PFSK-1 (cell line): ENCODE results near the gene ZMAT5.
A peak's percentile ranks its signal among the peaks of the same experiment; 100 is the strongest.

ENCODE experiments used
- FOXP2 ChIP-seq: optimal IDR thresholded peaks from 2 replicates; pipeline ENCODE3; 2011; ENCODE audit warnings: borderline replicate concordance, control low read depth, inconsistent platforms; ENCODE audit not compliant: insufficient read depth; ENCODE audit errors: extremely low read length, extremely low read depth
- POLR2AphosphoS5 ChIP-seq: IDR thresholded peaks from 2 replicates; pipeline ENCODE4 v1.6.1; 2012; ENCODE audit warnings: low read depth, mild to moderate bottlenecking, control low read depth, low read length, moderate library complexity
- SIN3A ChIP-seq: IDR thresholded peaks from 2 replicates; pipeline ENCODE4 v1.6.1; 2012; ENCODE audit warnings: mild to moderate bottlenecking, low read length, moderate library complexity, borderline replicate concordance; ENCODE audit not compliant: insufficient read depth
- TAF1 ChIP-seq: IDR thresholded peaks from 2 replicates; pipeline ENCODE4 v1.6.1; 2012; ENCODE audit warnings: low read length, control low read depth, borderline replicate concordance; ENCODE audit not compliant: insufficient read depth
- TF ChIP-seq, protein P1 (sequence below), 2 experiments: IDR thresholded peaks; 2 replicates each; pipeline versions ENCODE4 v1.6.1 to v1.8.0; 2011 to 2012; ENCODE audit warnings: low read depth in 2 of 2, low read length in 2 of 2, control low read depth in 1 of 2, inconsistent platforms in 1 of 2, mild to moderate bottlenecking in 1 of 2, moderate library complexity in 1 of 2; ENCODE audit not compliant: insufficient read depth in 1 of 2

DNA sequence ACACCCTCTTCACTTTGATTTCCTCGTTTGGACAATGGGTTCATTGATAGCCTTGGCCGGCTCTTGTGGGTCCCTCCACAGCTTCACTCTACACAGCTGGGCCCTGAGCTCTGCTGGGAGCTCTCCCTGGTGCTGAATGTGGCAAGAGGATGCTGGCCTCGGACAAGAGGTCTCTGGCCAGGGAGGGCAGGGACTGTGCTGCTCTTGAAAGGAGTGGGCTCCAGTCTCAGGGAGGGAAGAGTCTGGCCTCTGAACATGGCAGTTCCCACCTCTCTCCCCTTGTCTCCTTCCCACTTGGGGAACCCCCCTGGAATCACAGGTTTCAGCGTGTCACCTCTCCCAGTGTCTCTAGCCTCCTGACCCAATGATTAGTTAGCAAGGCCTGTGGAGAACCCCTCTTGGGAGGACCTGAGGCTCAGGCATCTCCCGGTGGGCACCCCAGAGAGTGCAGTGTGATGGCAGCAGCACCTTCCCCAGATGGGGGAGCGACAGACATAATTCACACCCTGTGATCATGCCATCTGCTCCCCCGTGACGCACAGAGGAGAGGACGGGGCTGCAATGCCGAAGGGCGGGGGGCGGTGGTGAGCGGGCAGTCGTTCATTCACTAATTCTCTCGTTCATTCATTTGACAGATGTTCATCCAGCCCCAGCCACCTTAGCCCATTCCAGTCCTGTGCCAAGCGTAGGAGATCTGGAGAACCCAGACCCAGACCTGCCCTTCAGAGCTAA, 49.8 kb downstream of the ZMAT5 start:
- peak; percentile 58; the same call in 1 of the 2 replicates for TF ChIP-seq SIN3A
- no peak for TF ChIP-seq TAF1
- TF ChIP-seq, protein P1, sequence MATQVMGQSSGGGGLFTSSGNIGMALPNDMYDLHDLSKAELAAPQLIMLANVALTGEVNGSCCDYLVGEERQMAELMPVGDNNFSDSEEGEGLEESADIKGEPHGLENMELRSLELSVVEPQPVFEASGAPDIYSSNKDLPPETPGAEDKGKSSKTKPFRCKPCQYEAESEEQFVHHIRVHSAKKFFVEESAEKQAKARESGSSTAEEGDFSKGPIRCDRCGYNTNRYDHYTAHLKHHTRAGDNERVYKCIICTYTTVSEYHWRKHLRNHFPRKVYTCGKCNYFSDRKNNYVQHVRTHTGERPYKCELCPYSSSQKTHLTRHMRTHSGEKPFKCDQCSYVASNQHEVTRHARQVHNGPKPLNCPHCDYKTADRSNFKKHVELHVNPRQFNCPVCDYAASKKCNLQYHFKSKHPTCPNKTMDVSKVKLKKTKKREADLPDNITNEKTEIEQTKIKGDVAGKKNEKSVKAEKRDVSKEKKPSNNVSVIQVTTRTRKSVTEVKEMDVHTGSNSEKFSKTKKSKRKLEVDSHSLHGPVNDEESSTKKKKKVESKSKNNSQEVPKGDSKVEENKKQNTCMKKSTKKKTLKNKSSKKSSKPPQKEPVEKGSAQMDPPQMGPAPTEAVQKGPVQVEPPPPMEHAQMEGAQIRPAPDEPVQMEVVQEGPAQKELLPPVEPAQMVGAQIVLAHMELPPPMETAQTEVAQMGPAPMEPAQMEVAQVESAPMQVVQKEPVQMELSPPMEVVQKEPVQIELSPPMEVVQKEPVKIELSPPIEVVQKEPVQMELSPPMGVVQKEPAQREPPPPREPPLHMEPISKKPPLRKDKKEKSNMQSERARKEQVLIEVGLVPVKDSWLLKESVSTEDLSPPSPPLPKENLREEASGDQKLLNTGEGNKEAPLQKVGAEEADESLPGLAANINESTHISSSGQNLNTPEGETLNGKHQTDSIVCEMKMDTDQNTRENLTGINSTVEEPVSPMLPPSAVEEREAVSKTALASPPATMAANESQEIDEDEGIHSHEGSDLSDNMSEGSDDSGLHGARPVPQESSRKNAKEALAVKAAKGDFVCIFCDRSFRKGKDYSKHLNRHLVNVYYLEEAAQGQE (IDR thresholded peaks at IDR 0.05; ENCODE audit: insufficient read depth in 1 of 2, low read depth in 2 of 2, low read length in 2 of 2): peak; percentile 97 to 98
- TF ChIP-seq POLR2AphosphoS5: no peak
- no peak for TF ChIP-seq FOXP2
